HL-60/S4 treated with retinoic acid at 250 ng/mL for 4 days and 3 days (cell line): Measurements from ENCODE around the gene FAM177A1.
"Not testable (repeated sequence)": the region's sequence is repeated elsewhere in the genome, so short reads cannot be mapped to it uniquely, and the experiment has no call there.

ENCODE experiments used
- in situ Hi-C: fragments of 300-500 bp; cut with MboI; formaldehyde crosslinking; loops from 2 replicates; pipeline ENCODE4 v1.7.0; 2022; ENCODE audit warnings: low sequenced_read_pairs

FAM177A1 gene

DNA sequence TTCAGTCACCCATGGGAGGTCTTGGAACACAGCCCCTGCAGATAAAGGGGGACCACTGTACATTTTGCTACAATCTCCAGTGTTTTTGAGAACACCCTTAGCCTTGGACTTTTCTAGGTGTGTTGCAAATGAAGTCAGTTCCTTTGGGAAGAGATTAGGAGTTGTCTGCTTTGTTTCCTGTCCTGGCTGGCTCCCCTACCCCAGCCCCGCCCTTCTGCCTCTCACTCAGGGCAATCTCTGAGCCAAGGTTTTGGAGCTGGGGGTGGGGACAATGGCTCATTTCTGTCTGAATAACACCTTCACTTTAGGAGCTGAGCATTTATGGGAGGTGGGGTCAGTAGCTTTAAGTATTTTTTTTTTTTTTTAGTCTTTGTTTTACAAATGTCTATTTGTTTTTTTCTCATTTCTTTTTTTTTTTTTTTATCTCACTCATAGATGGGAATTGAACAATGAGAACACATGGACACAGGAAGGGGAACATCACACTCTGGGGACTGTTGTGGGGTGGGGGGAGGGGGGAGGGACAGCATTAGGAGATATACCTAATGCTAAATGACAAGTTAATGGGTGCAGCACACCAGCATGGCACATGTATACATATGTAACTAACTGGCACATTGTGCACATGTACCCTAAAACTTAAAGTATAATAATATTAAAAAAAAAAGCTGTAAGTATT, 15.2 kb downstream of the FAM177A1 start:
- in situ Hi-C loops = not testable (repeated sequence)

DNA sequence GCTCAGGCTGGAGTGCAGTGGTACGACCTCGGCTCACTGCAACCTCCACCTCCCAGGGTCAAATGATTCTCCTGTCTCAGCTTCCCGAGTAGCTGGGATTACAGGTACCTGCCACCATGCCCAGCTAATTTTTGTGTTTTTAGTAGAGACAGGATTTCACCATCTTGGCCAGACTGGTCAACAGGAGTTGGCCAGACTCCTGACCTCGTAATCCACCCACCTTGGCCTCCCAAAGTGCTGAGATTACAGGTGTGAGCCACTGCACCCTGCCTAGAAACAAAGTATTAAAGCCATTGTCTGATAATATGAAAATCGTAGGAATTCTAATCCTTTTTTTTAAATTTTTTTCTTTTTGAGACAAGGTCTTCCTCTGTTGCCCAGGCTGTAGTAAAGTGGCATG, 19.7 kb downstream of the FAM177A1 start:
- in situ Hi-C loops = not testable (repeated sequence)

GRCh38 chr14:35068238-35069012, 22.4 kb downstream of the FAM177A1 start:
- in situ Hi-C loops = no loop called here

GRCh38 chr14:35072226-35072625, 26.2 kb downstream of the FAM177A1 start:
- in situ Hi-C loops = no loop called here

GRCh38 chr14:35073486-35073885, 27.4 kb downstream of the FAM177A1 start:
- in situ Hi-C loops = no loop called here

GRCh38 chr14:35078082-35078481, 32.0 kb downstream of the FAM177A1 start:
- in situ Hi-C loops = no loop called here

DNA sequence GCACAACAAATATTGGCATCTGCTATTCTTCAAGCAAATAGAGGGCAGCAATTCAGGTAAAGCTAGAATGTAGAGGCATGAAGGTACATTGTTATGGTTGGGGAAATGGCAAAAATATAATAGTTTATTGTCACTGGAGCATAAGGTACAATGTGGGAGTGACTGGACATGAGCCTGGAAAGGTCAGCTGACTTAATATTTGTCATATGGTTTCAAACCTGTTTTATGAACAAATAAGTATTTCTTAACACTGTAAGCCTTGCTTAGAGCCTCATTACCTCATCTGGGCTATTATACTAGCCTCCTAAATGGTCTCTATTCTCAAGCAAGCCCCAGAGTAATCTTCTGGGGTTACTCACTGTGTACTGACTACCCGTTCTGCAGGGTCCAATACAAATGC, 33.7 kb downstream of the FAM177A1 start:
- in situ Hi-C loops = no loop called here

- in situ Hi-C loops = no loop called here
Measured at GRCh38 chr14:35083530-35084150, 37.6 kb downstream of the FAM177A1 start.

DNA sequence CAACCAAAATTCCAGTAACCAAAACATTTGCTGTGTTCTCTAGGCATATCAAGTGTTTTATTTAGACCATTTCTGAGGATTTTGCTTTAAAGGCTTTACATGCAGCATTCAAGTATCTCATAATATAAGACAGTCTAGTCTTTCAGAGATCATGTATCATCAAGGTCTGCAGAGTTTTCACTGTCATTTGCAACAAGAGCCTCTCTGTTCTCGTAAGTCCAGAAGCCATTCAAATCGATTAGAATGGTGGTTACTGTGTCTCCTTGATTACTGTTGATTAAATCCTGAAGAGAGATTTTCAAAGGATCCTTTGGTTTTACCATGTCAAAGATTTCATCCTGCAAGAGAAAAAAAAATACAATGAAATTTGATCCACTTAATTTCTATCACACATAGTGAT, 39.4 kb downstream of the FAM177A1 start:
- in situ Hi-C loops = no loop called here

GRCh38 chr14:35088514-35088913, 42.4 kb downstream of the FAM177A1 start:
- in situ Hi-C loops = no loop called here

- in situ Hi-C loops = not testable (repeated sequence)
Measured at GRCh38 chr14:35094645-35095044, 48.6 kb downstream of the FAM177A1 start.

- in situ Hi-C loops = no loop called here
Measured at GRCh38 chr14:35107866-35108265, 61.8 kb downstream of the FAM177A1 start.

GRCh38 chr14:35112641-35113040, 66.6 kb downstream of the FAM177A1 start:
- in situ Hi-C loops = no loop called here

DNA sequence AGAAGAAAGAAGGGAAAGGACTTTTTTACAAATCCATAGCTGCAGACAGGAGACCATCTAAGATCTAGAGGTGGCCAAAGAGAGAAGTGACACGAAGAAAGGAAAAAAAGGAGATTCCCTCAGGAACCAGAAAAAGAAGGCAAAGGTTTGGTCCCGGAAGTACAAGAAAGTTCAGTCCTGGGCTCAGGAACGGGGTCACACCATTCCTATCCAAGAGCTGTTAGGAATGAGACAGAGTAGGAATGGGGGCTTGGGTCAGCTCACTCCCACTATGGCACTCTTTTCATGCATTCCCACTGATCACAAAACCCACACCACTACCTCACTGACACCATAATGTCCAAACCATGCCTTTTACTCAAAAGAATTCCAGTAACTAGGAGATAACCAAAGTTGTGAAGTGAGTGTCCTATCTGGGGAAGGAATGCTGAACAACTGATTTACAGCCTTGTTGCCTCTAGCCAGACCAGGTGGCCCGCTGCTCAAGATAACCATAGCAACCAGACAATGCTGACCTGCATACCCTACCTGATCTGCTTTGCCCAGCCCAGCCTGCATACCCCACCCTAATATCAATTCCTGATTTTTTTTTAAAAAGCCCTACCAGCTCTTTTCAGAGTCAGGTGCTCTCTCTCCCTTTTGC, 67.4 kb downstream of the FAM177A1 start:
- in situ Hi-C loops = no loop called here

DNA sequence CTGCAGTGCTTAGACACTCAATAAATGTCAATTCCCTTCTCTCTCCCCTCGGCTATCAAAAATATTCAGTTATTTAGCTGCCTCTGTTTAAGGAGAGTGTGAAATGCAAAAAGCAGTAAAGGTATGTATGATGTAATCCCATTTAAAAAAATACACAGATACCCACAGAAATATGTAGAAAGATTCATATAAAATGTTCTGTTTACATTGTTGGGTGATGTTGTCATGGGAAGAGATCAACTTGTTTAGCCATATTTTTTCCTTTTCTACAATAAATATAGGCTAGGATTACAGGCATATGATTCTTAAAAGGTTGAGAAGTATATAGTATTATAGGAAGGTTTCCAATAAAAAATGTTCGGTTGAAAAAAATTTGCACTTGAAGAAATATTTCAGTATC, 68.0 kb downstream of the FAM177A1 start:
- in situ Hi-C loops = no loop called here

- in situ Hi-C loops = no loop called here
Measured at GRCh38 chr14:35116242-35116641, 70.2 kb downstream of the FAM177A1 start.

- in situ Hi-C loops = no loop called here
Measured at GRCh38 chr14:35117112-35117511, 71.0 kb downstream of the FAM177A1 start.

DNA sequence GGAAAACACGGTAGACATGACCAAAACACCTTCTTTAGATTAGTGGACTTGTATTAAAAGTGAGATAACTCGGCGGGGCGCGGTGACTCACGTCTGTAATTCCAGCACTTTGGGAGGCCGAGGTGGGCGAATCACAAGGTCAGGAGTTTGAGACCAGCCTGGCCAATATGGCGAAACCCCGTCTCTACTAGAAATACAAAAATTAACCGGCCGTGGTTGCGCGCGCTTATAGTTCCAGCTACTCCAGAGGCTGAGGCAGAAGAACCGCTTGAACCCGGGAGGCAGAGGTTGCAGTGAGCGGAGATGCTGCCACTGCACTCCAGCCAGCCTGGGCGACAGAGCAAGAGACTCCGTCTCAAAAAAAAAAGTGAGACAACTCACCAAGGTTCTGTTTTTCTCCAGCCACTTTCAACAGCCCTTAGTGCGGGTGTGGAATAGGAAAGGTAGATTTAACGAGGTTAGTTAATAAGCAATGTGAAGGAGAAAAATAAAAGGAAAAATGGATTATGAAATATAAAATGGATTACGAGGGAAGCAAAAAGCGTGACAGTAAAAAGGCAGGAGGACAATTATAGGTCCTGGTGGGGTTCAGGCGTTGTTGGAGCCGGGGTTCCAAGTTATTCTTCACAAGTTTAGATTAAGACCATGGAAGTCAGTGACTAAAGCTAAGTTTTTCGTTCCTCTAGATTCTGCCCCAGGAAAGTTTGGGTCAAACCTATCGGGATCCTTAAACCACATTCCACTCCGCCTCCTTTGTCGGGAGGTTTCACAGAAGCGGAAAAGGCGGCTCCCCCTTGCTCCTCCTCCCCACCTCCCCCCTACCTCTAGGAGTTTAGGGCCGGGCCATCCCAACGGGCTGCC, 75.2 kb downstream of the FAM177A1 start:
- in situ Hi-C loops = no loop called here

DNA sequence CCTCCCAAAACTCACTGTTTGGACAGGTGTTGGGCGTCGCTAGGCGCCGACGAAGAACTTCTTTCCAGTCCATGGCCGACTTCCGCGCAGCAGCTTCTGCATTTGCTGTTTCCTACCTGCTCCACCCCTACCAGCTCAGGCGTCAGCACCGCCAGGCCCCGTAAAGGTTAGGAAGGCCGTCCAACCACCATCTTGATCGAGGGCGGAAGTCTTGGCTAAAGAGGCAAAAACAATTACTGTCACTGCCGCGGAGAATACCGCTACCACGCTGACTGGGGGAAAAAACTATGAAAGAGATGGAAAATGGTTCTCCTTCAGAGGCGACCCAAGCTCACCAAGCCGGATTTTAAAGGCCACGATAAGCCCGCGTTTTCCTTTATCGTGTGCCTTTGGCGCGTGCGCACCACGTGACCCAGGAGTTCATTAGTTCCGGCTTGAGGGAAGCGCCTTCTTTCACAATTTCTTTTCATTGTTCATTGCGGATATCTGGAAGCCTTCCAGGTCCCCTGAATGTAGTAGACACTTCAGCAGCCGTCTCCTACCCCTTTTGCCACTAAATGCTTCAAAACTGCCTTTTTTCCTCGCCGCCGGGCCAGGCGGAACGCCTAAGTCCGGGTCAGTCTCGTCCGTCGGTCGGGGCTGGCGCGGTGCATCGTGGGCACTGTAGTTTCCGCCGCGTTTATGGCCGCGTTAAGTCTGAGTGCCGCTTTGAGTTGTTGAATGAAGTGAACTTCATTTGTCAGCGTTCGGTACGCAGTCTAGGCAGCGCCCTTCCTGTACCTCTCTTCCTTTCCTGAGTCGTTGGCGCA, 76.0 kb downstream of the FAM177A1 start, which contains the start of the genes PPP2R3C and PRORP:
PPP2R3C (minus strand) TSS at position 104 of the 809 bp plus-strand sequence; CDS start at position 73, 31 bp downstream.
PRORP (plus strand) TSS at position 666 of the 809 bp plus-strand sequence. CDS start 694 bp downstream, outside the sequence.
- in situ Hi-C loops = no loop called here
